ENCODE measurements around the gene HNRNPA2B1.

The HNRNPA2B1 gene

GRCh38 chr7:26141077-26141476, 59.5 kb downstream of the HNRNPA2B1 start:
- DNase-seq = no peak

- DNase-seq = no peak
Measured at GRCh38 chr7:26140380-26140779, 60.2 kb downstream of the HNRNPA2B1 start.
